Activated CD4-positive, CD25-positive, alpha-beta regulatory T cell (primary cell): Measurements from ENCODE around the gene MARVELD2.

Source experiments
- DNase-seq, 4 experiments: peaks; one replicate each; lab custom pipeline; 2025; lab: John Stamatoyannopoulos, UW

MARVELD2 gene

DNA sequence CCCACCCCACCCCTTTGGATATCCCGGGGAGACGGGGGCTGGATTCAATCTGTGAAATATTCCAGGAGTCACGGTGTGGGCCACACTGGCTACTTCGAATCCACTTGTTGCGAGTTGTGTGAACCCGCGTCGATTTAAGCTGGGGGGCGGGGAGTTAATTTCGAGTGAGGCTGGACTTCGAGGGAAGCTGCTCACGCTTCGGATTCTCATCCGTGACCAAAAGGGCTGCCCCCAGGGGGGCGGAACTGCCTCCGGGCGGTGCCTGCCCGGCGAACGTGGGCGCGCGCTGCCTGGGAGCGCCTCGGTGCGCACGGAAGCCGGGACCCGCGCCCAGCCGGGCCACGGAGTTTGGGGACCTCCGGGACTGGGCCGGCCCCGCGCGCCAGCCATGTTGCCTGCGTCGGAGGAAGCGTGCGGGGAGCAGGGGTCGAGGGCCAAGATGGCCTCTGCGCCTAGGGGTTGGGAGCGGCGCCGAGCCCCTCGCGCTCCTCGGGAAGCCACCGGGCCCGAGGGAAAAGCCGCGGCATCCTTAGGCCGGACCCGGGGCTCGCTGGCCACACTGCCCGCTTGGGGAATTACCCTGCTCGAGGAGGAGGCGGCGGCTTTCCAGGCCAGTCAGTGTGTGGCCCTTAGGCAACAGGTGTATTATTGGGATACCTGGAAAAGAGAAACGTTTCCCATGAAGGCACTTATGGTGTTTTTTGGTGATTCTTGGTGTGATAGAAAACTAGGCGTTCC, 78.6 kb downstream of the MARVELD2 start:
- no peak for DNase-seq
